HFFc6 (cell line): ENCODE measurements around the gene PBX3. TPM values are rescaled to one million over a fixed set of nuclear protein-coding genes. Genes with fewer than 3 reads are reported as not detected.

Experiments
- DNase-seq: peaks from one replicate; pipeline ENCODE4 v3.0.0-alpha.2; 2018
- H3K27ac Mint-ChIP-seq: 2 replicates; pipeline ENCODE4 v1.8.0; 2020; ENCODE audit warnings: mild to moderate bottlenecking, mixed read lengths
- H3K27me3 Mint-ChIP-seq: 2 replicates; pipeline ENCODE4 v1.8.0; 2021; ENCODE audit warnings: mild to moderate bottlenecking, moderate library complexity, mixed read lengths; ENCODE audit not compliant: insufficient read depth
- H3K36me3 Mint-ChIP-seq: 2 replicates; pipeline ENCODE4 v1.8.0; 2021; ENCODE audit warnings: low read depth, mixed read lengths
- H3K4me1 Mint-ChIP-seq: 2 replicates; pipeline ENCODE4 v1.8.0; 2020; ENCODE audit warnings: low read depth, mixed read lengths
- H3K4me3 Mint-ChIP-seq: 2 replicates; pipeline ENCODE4 v1.8.0; 2020; ENCODE audit warnings: mild to moderate bottlenecking, moderate library complexity, mixed read lengths
- H3K9me3 Mint-ChIP-seq: 2 replicates; pipeline ENCODE4 v1.8.0; 2020; ENCODE audit warnings: mild to moderate bottlenecking, mixed read lengths
- CTCF ChIP-seq: fragments of 200-600 bp; sonication (generic); IDR thresholded peaks from 2 replicates; pipeline ENCODE4 v1.5.0; 2021; ENCODE audit warnings: antibody characterized with exemption, mild to moderate bottlenecking
- total RNA-seq, 6 experiments: library from RNA; stranded (reverse); fragmentation: NEBNext Ultra II Directional; extraction: Animal tissue kit (Norgen Biotek cat#: 25700); gene quantifications; 2 replicates in 1 of 6; 3 replicates in 5 of 6; pipeline ENCODE4 v1.2.3, GENCODE V29; 2021

PBX3 gene
- total RNA-seq, 6 experiments from 2014 or later, result 32.2 to 44.3 (median 40.3) TPM

DNA sequence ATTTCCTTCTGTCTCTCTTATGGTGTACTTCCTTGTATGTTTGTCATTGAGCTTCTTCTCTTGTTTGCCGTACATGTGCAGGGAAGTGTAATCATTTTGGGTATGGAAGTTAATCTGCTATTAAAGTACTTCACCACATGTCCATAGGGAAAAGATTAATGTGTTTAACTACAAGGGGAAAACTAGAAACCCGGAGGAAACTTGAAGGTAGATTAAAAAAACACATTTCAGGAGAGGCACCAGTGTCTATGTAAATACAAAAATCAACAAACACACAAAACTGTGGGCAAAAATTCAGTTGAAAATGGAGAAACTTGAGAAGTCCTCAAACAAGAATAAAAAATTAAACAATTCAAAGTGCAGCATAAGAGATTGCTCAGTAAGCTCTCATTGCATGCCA lies 166.4 kb downstream of the PBX3 start:
- Mint-ChIP-seq H3K9me3 (no peaks in the 10 kb centered on the region), H3K4me1 (peaks cover 48% of the 10 kb centered on the region), H3K27me3 (no peaks in the 10 kb centered on the region; the same call in none of the 2 replicates), H3K4me3 (no peak overlapping the region), H3K27ac (no peak overlapping the region; the same call in 1 of the 2 replicates), H3K36me3 (peaks cover 8% of the 10 kb centered on the region; the same call in 1 of the 2 replicates)
- no peak for DNase-seq
- no peak for TF ChIP-seq CTCF

DNA sequence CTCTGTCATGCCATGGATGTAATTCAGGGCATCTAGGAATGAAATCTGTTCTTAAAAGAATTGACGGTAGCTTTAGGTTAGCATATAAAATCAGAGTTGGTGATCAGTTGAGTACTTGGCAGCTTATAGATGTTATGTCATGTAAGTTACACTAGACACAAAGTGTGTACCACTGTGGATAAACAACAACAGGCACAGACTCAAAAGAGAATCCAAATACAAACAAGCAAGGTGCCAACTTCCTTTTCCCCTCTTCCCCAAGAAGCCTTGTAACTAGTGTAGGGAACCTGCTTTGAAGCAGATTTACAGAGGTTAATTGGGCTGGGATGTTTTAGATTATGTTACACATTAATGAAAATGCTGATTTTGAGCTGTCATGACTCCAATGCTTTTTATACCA lies 167.2 kb downstream of the PBX3 start:
- peaks cover 40% of the 10 kb centered on the region for H3K4me1 Mint-ChIP-seq
- H3K4me3 Mint-ChIP-seq, result no peak overlapping the region
- peaks cover 8% of the 10 kb centered on the region; the same call in 1 of the 2 replicates for H3K36me3 Mint-ChIP-seq
- no peaks in the 10 kb centered on the region for H3K9me3 Mint-ChIP-seq
- no peak for DNase-seq
- no peak overlapping the region for H3K27ac Mint-ChIP-seq
- no peak for TF ChIP-seq CTCF
- no peaks in the 10 kb centered on the region; the same call in none of the 2 replicates for H3K27me3 Mint-ChIP-seq

DNA sequence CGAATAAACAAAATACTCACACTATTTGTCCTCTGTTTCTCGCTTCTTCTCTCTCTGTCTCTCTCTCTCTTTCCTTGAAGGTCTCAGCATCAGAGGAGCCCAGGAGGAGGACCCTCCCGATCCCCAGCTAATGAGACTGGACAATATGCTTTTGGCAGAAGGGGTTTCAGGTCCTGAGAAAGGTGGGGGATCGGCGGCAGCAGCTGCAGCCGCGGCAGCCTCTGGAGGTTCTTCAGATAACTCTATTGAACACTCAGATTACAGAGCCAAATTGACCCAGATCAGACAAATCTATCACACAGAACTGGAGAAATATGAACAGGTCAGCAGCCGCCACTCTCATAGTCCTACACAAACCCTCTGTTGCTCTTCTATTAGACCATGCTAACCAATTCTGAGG lies 168.4 kb downstream of the PBX3 start:
- TF ChIP-seq CTCF, result no peak
- Mint-ChIP-seq H3K36me3 (peaks cover 8% of the 10 kb centered on the region; the same call in 1 of the 2 replicates), H3K9me3 (no peaks in the 10 kb centered on the region), H3K27ac (no peak overlapping the region), H3K27me3 (no peaks in the 10 kb centered on the region; the same call in none of the 2 replicates), H3K4me3 (no peak overlapping the region), H3K4me1 (peaks cover 29% of the 10 kb centered on the region)
- DNase-seq, result no peak

DNA sequence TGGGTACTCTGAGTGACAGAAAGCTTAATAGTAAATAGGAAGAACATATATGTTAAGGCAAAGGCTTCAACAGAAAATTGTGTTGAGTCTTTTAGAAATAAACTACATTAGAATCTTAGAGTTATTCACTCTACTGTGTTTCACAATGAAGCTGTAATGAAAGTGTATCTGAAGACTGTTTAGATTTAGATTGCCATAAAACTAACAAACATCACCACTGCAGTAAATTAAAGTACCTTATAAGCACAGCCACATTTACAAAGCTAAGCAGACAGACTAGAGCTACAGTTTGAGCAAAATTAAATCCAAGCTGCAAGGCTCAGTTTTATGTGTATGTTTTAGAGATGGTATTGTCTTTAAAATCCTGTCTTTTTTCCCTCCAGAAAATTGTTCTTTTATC lies 172.4 kb downstream of the PBX3 start:
- Mint-ChIP-seq H3K4me3 (no peak overlapping the region), H3K27ac (no peak overlapping the region), H3K36me3 (peaks cover 8% of the 10 kb centered on the region; the same call in 1 of the 2 replicates), H3K27me3 (no peaks in the 10 kb centered on the region; the same call in none of the 2 replicates), H3K9me3 (no peaks in the 10 kb centered on the region), H3K4me1 (peaks cover 9% of the 10 kb centered on the region; the same call in 1 of the 2 replicates)
- no peak for TF ChIP-seq CTCF
- no peak for DNase-seq

- no peaks in the 10 kb centered on the region; the same call in none of the 2 replicates for H3K27me3 Mint-ChIP-seq
- TF ChIP-seq CTCF, result no peak
- peaks cover 9% of the 10 kb centered on the region; the same call in 1 of the 2 replicates for H3K4me1 Mint-ChIP-seq
- H3K4me3 Mint-ChIP-seq, result no peak overlapping the region
- H3K9me3 Mint-ChIP-seq, result no peaks in the 10 kb centered on the region
- no peak for DNase-seq
- no peak overlapping the region for H3K27ac Mint-ChIP-seq
- peaks cover 8% of the 10 kb centered on the region; the same call in 1 of the 2 replicates for H3K36me3 Mint-ChIP-seq
These were observed 173.2 kb downstream of the PBX3 start for GRCh38 chr9:125920402-125920801.
